NCI-H1092 (cell line): ENCODE results near the gene PSMC3.
A peak's percentile ranks its signal among the peaks of the same experiment; 100 is the strongest.

ENCODE experiments used
- DNase-seq: peaks from one replicate; lab custom pipeline; 2025; lab: John Stamatoyannopoulos, UW

Gene PSMC3

DNA sequence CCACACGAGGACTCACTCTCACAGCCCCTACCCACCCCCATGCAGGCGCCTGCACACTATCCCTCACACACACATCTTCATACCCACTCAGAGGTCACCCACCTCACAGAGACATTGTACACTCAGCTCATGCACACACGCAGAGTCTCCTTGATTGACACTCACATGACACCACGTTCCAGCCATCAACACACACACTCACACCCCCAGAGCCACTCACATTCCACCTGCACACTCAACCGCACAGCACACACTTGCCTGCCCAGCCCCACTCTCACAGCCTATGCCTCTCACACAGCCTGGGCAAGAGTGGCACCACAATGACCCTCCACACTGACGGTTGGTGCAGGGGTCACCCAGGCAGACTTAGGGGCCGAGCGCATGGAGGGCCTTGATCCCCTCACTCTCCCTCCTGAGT, 50.1 kb downstream of the PSMC3 start:
- DNase-seq, result no peak

- no peak for DNase-seq
Measured at GRCh38 chr11:47375546-47376085, 50.6 kb downstream of the PSMC3 start.

GRCh38 chr11:47375020-47375419, 51.2 kb downstream of the PSMC3 start:
- no peak for DNase-seq

DNA sequence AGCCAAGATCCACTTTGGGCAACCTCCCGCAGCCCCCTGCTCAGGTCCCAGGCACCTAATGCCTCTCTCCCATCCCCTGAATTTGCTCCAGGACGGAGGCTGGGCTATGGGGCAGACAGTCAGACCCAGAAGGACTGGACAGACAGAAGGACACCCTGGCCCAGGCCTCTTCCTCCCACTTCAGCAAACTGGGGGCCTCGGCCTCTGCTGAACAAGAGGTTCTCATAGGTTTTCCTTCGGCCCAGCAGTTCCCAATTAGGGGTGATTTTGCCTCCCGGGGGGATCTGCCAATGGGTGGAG, 51.6 kb downstream of the PSMC3 start:
- DNase-seq, result no peak

DNA sequence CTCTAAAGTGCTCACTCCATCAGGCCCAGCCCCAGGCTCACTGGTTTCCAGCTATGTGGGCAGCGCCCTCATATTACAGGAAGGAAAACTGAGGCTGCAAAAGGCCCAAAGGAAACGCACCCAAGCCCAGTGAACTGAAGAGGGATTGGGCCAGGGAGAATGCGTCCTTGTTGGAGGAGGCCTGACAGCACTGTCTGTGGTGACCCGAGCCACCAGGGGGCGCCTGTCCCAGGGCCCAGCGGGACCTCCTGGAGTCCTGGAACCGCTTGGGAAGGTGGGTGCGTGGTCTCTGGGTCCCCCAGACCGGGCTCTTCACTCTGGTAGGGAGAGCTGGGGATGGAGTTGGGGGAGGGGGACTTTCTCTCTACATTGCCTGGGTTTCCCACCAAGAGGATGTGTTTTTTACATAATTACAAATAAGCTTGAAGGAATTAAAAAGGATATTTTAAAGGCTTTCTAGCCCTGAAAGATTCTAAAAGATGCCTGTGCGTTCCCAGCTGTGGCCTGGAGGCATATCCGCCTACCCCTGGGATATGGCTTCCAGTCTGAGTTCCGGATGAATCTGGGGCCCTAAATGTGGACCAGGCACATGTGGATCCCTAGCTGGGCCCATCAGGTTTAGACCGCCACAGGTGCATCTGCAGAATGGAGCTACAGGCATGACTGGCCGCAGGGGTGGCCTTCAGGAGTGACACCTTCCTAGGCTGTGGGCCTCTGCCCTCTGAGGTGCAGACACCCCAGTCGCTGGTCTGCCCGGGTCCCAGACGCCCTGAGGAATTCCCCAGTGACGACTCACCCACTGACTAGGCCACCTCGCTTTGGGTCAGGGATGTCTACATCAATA, 52.1 kb downstream of the PSMC3 start:
- peak; percentile 39 for DNase-seq

DNA sequence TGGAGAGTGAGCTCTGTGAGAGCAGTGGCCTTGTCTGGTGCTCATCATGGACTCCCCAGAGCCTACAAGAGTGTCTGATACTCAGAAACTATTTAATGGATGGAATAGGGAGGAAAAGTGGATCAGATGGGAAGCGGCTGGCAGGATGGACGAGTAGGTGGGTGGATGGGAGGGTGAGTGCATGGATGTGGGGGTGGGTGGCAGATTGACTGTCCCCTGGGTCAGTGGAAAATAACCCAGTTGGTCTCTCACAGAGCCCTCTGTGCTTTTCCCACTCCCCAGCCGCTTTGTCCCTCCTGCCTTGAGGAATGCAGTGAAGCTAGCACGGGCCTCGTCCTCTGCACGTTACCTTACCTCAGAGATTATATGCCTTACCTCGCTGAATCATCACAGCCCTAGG, 53.8 kb downstream of the PSMC3 start:
- DNase-seq, result no peak

- DNase-seq, result no peak
Measured at GRCh38 chr11:47369676-47370075, 56.6 kb downstream of the PSMC3 start.
